ENCODE data around the gene SCP2.

Gene SCP2

GRCh38 chr1:53093778-53094532, 166.9 kb downstream of the SCP2 start:
- in situ Hi-C loops (cut with HindIII; ENCODE audit: low sequenced_read_pairs), result no loop called here

- in situ Hi-C loops (cut with HindIII; ENCODE audit: low sequenced_read_pairs), result no loop called here
Measured at GRCh38 chr1:53094533-53094919, 167.4 kb downstream of the SCP2 start.
